Karpas-422 (cell line): ENCODE measurements around the gene OAS3. TPM values are rescaled to one million over a fixed set of nuclear protein-coding genes. Genes with fewer than 3 reads are reported as not detected.

Experiments used
- total RNA-seq: library from RNA; depleted of rRNA; stranded (reverse); fragments of >200 nt; shearing (Covaris generic); gene quantifications from 2 replicates; pipeline ENCODE4 v1.2.3, GENCODE V29; 2014; ENCODE audit warnings: low replicate concordance; rRNA removed

OAS3 gene
- total RNA-seq, 1 experiment from 2014 or later: 7.9 TPM

Other genes starting within 250 kb of the OAS3 start
- 0.29 TPM in 1 of 2 replicates, not detected in the other for gene RPH3A, start 146.7 kb upstream of the OAS3 start, total RNA-seq
- gene OAS1, start 31.5 kb upstream of the OAS3 start, total RNA-seq: 23.6 and 23.7 TPM in 2 replicates
- 3.0 and 6.3 TPM in 2 replicates for gene OAS2, start 40.0 kb downstream of the OAS3 start, total RNA-seq
- 227 and 481 TPM in 2 replicates for gene DTX1, start 118.3 kb downstream of the OAS3 start, total RNA-seq
- 3.3 and 3.4 TPM in 2 replicates for gene RASAL1, start 197.3 kb downstream of the OAS3 start, total RNA-seq
- gene CFAP73, start 211.2 kb downstream of the OAS3 start, total RNA-seq: not detected in 2 replicates
- gene DDX54, start 247.0 kb downstream of the OAS3 start, total RNA-seq: 28.2 and 81.5 TPM in 2 replicates
- gene RITA1, start 247.2 kb downstream of the OAS3 start, total RNA-seq: 34.3 and 47.3 TPM in 2 replicates